NT2/D1 (cell line): ENCODE measurements around the gene TLE4.

Experiments
- YY1 ChIP-seq: IDR thresholded peaks from 2 replicates; pipeline ENCODE4 v1.6.1; 2011; ENCODE audit not compliant: insufficient read length, insufficient read depth
- ZNF274 ChIP-seq: IDR thresholded peaks from 2 replicates; pipeline ENCODE4 v1.6.1; 2011; ENCODE audit warnings: mild to moderate bottlenecking, low read depth, low read length

DNA sequence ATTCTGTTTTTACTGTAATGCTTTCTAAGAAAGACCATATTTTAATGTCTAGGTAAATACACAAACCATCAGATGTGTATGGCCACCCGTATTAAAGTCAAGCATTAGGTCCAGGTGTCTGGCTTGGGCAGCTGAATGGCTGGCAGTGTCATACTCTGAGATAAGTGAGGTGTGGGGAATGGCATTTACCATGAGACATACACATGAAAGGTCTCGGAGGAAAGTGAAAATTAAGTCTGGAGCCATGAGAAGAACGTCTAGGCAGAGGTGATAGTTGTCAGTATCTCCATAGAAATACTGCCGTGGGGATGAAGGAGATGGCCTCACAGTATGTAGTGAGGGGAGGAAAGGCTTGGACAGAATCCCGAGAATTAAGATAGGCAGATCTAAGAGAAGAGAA, 164.3 kb downstream of the TLE4 start:
- TF ChIP-seq ZNF274 = no peak
- no peak for TF ChIP-seq YY1
